Sigmoid colon (tissue), 7 donors: Measurements from ENCODE around the gene DAZL. TPM values are rescaled to one million over a fixed set of nuclear protein-coding genes. Genes with fewer than 3 reads are reported as not detected.

ENCODE experiments used
- DNase-seq: peaks from one replicate; pipeline ENCODE4 v3.0.0-alpha.2; 2019
- H3K27ac ChIP-seq, 4 donors: fragments of 200-600 bp; sonication (generic); one replicate each; pipeline ENCODE4 v1.5.1; 2016 to 2019; ENCODE audit warnings: mild to moderate bottlenecking in 1 of 4
- H3K27me3 ChIP-seq, 3 donors: fragments of 200-600 bp; sonication (generic); one replicate each; pipeline ENCODE4 v1.5.1; 2019; ENCODE audit warnings: mild to moderate bottlenecking in 1 of 3
- H3K36me3 ChIP-seq, 4 donors: fragments of 200-600 bp; sonication (generic); one replicate each; pipeline ENCODE4 v1.5.1; 2016 to 2019
- H3K4me1 ChIP-seq, 4 donors: fragments of 200-600 bp; sonication (generic); one replicate each; pipeline ENCODE4 v1.5.1; 2017 to 2019
- H3K4me3 ChIP-seq, 4 donors: fragments of 200-600 bp; sonication (generic); one replicate each; pipeline ENCODE4 v1.5.1; 2017 to 2019; ENCODE audit warnings: mild to moderate bottlenecking in 2 of 4, moderate library complexity in 1 of 4
- H3K9me3 ChIP-seq, 4 donors: fragments of 200-600 bp in 3 of 4; sonication (generic) in 3 of 4; one replicate each; pipeline versions ENCODE4 v1.5.1 to v1.6.1; 2013 to 2019
- CTCF ChIP-seq, 4 experiments: fragments of 450-650 bp in 3 of 4; fragments of 200-600 bp in 1 of 4; IDR thresholded peaks; one replicate each; pipeline ENCODE4 v1.5.1; 2016 to 2019; ENCODE audit warnings: antibody characterized with exemption in 4 of 4, mild to moderate bottlenecking in 3 of 4, moderate library complexity in 2 of 4
- EP300 ChIP-seq, 4 donors: sonication (generic); formaldehyde crosslinking; IDR thresholded peaks; one replicate each; pipeline ENCODE4 v1.6.1; 2017; ENCODE audit warnings: antibody characterized with exemption in 4 of 4
- POLR2A ChIP-seq, 2 donors: fragments of 450-650 bp; IDR thresholded peaks; one replicate each; pipeline ENCODE4 v1.6.1; 2016; ENCODE audit warnings: antibody characterized with exemption in 2 of 2, mild to moderate bottlenecking in 2 of 2, moderate library complexity in 2 of 2
- POLR2AphosphoS5 ChIP-seq, 4 donors: sonication (generic); formaldehyde crosslinking; IDR thresholded peaks; one replicate each; pipeline ENCODE4 v1.6.1; 2017; ENCODE audit warnings: antibody characterized with exemption in 4 of 4
- WGBS, 2 donors: extraction: QIAGEN DNeasy Blood & Tissue Kit; methylation state at CpG; one replicate each; pipeline ENCODE4 v1.1.7; 2013; 5-methylcytosine and 5-hydroxymethylcytosine counted together
- intact Hi-C: fragments of 100-400 bp; cut with DNase I; formaldehyde crosslinking; loops from one replicate; pipeline ENCODE4 v1.15.1; 2023
- polyA plus RNA-seq, 3 donors: library from polyadenylated mRNA; stranded (reverse); fragments of 200-250 nt; gene quantifications; one replicate each; pipeline ENCODE4 v1.2.3, GENCODE V29; 2013
- total RNA-seq, 4 donors: library from RNA; depleted of rRNA; stranded (reverse); fragments of >200 nt; gene quantifications; one replicate each; pipeline ENCODE4 v1.1.0, GENCODE V29; 2016
- donor health status: healthy with polysubstance abuse.
- donor health status: Bipolar disorder and iron deficiency.
- donor health status: healthy.

The DAZL gene
- total and polyA plus RNA-seq, 7 donors: 0.12 to 0.66 (median 0.38) TPM; not detected in 3

GRCh38 chr3:16584880-16585279 lies 20.3 kb downstream of the DAZL start:
- no peak overlapping the region for H3K4me3 ChIP-seq
- intact Hi-C loops: no loop called here
- no peaks in the 10 kb centered on the region for H3K27me3 ChIP-seq
- 88 to 92% methylated on average over 2 of the region's 2 CpGs for WGBS, 2 donors
- H3K9me3 ChIP-seq: no peaks in the 10 kb centered on the region
- no peaks in the 10 kb centered on the region for H3K36me3 ChIP-seq
- no peak for TF ChIP-seq POLR2A (IDR thresholded peaks at IDR 0.05)
- no peak for TF ChIP-seq POLR2AphosphoS5 (IDR thresholded peaks at IDR 0.05)
- TF ChIP-seq EP300 (IDR thresholded peaks at IDR 0.05): no peak
- no peak for TF ChIP-seq CTCF (IDR thresholded peaks at IDR 0.05)
- no peak for DNase-seq
- H3K4me1 ChIP-seq: no peaks in the 10 kb centered on the region
- no peak overlapping the region for H3K27ac ChIP-seq

- WGBS, 2 donors: 87 to 93% methylated on average over 5 of the region's 5 CpGs
- Histone ChIP-seq H3K27ac (no peak overlapping the region), H3K9me3 (peaks cover 0 to 3% (median 0%) of the 10 kb centered on the region in 4 donors), H3K4me1 (no peaks in the 10 kb centered on the region), H3K27me3 (no peaks in the 10 kb centered on the region), H3K4me3 (no peak overlapping the region), H3K36me3 (no peaks in the 10 kb centered on the region)
- DNase-seq: no peak
- TF ChIP-seq EP300 (IDR thresholded peaks at IDR 0.05) (no peak), CTCF (IDR thresholded peaks at IDR 0.05) (no peak), POLR2A (IDR thresholded peaks at IDR 0.05) (no peak), POLR2AphosphoS5 (IDR thresholded peaks at IDR 0.05) (no peak)
- intact Hi-C loops: no loop called here
These were observed 21.7 kb downstream of the DAZL start for GRCh38 chr3:16583551-16583950.

- H3K27ac ChIP-seq: no peak overlapping the region
- no peaks in the 10 kb centered on the region for H3K9me3 ChIP-seq
- TF ChIP-seq POLR2A (IDR thresholded peaks at IDR 0.05): no peak
- TF ChIP-seq EP300 (IDR thresholded peaks at IDR 0.05): no peak
- no peak for TF ChIP-seq CTCF (IDR thresholded peaks at IDR 0.05)
- TF ChIP-seq POLR2AphosphoS5 (IDR thresholded peaks at IDR 0.05): no peak
- no peak overlapping the region for H3K4me3 ChIP-seq
- intact Hi-C loops: no loop called here
- WGBS, 2 donors: 22 to 71% methylated on average over 4 of the region's 4 CpGs
- no peak for DNase-seq
- H3K36me3 ChIP-seq: no peaks in the 10 kb centered on the region
- H3K4me1 ChIP-seq: no peaks in the 10 kb centered on the region
- no peaks in the 10 kb centered on the region for H3K27me3 ChIP-seq
These were observed 35.1 kb downstream of the DAZL start for GRCh38 chr3:16570113-16570512.

GRCh38 chr3:16568532-16568931 lies 36.7 kb downstream of the DAZL start:
- Histone ChIP-seq H3K9me3 (peaks cover 0 to 2% (median 0%) of the 10 kb centered on the region in 4 donors), H3K4me1 (no peaks in the 10 kb centered on the region), H3K27me3 (no peaks in the 10 kb centered on the region), H3K27ac (no peak overlapping the region), H3K4me3 (no peak overlapping the region), H3K36me3 (no peaks in the 10 kb centered on the region)
- no peak for DNase-seq
- intact Hi-C loops: no loop called here
- WGBS, 2 donors: 80 to 83% methylated on average over 2 of the region's 2 CpGs
- TF ChIP-seq CTCF (IDR thresholded peaks at IDR 0.05) (no peak), POLR2AphosphoS5 (IDR thresholded peaks at IDR 0.05) (no peak), POLR2A (IDR thresholded peaks at IDR 0.05) (no peak), EP300 (IDR thresholded peaks at IDR 0.05) (no peak)

GRCh38 chr3:16568115-16568514 lies 37.1 kb downstream of the DAZL start:
- Histone ChIP-seq H3K4me1 (no peaks in the 10 kb centered on the region), H3K4me3 (no peak overlapping the region), H3K36me3 (no peaks in the 10 kb centered on the region), H3K27me3 (no peaks in the 10 kb centered on the region), H3K27ac (no peak overlapping the region), H3K9me3 (peaks cover 0 to 6% (median 2%) of the 10 kb centered on the region in 4 donors)
- no peak for TF ChIP-seq POLR2A (IDR thresholded peaks at IDR 0.05)
- TF ChIP-seq CTCF (IDR thresholded peaks at IDR 0.05): no peak
- no peak for TF ChIP-seq POLR2AphosphoS5 (IDR thresholded peaks at IDR 0.05)
- TF ChIP-seq EP300 (IDR thresholded peaks at IDR 0.05): no peak
- 58 to 65% methylated on average over 2 of the region's 2 CpGs for WGBS, 2 donors
- DNase-seq: no peak
- intact Hi-C loops: no loop called here
